Measurements from ENCODE around the gene AKAP13.
"Not testable (repeated sequence)": the region's sequence is repeated elsewhere in the genome, so short reads cannot be mapped to it uniquely, and the experiment has no call there.

The AKAP13 gene, protein sequence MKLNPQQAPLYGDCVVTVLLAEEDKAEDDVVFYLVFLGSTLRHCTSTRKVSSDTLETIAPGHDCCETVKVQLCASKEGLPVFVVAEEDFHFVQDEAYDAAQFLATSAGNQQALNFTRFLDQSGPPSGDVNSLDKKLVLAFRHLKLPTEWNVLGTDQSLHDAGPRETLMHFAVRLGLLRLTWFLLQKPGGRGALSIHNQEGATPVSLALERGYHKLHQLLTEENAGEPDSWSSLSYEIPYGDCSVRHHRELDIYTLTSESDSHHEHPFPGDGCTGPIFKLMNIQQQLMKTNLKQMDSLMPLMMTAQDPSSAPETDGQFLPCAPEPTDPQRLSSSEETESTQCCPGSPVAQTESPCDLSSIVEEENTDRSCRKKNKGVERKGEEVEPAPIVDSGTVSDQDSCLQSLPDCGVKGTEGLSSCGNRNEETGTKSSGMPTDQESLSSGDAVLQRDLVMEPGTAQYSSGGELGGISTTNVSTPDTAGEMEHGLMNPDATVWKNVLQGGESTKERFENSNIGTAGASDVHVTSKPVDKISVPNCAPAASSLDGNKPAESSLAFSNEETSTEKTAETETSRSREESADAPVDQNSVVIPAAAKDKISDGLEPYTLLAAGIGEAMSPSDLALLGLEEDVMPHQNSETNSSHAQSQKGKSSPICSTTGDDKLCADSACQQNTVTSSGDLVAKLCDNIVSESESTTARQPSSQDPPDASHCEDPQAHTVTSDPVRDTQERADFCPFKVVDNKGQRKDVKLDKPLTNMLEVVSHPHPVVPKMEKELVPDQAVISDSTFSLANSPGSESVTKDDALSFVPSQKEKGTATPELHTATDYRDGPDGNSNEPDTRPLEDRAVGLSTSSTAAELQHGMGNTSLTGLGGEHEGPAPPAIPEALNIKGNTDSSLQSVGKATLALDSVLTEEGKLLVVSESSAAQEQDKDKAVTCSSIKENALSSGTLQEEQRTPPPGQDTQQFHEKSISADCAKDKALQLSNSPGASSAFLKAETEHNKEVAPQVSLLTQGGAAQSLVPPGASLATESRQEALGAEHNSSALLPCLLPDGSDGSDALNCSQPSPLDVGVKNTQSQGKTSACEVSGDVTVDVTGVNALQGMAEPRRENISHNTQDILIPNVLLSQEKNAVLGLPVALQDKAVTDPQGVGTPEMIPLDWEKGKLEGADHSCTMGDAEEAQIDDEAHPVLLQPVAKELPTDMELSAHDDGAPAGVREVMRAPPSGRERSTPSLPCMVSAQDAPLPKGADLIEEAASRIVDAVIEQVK (N-terminal part only)

DNA sequence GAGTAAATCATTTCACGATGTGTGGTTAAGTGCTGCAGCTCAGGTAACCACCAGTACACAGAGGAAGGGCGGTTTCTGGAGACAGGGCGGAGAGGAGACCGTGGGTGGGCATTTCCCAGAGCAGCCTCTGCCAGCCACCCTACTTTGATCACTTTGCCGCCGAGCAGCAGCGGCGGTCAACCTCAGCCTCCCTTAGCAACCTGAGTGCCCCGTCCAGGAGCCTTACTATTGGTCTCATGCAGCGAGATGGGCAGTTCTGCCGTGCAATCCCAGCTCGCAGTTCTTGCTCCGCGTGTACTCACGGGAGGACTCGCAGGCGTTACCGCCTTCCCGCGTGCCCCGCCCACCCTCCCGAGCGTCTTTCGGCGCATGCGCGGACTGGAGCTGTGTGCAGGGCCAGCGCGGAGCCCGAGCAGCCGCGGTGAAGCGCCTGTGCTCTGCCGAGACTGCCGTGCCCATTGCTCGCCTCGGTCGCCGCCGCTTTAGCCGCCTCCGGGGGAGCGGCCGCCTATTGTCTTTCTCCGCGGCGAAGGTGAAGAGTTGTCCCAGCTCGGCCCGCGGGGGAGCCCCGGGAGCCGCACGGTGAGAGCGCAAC, at the start of gene AKAP13:
AKAP13 (plus strand) TSS at position 387 of the 595 bp plus-strand sequence. CDS start 105,118 bp downstream, outside the sequence.
- no peak for TF ChIP-seq JUND (IDR thresholded peaks at IDR 0.05; ENCODE audit: low read depth)
- in situ Hi-C loops (cut with HindIII; ENCODE audit: low pct_unique_long_range_greater_than_20kb, low sequenced_read_pairs), result no loop called here
- DNase-seq (ENCODE audit: low read depth in 1 of 2, low spot score in 1 of 2), result peak; percentile 93 to 99

DNA sequence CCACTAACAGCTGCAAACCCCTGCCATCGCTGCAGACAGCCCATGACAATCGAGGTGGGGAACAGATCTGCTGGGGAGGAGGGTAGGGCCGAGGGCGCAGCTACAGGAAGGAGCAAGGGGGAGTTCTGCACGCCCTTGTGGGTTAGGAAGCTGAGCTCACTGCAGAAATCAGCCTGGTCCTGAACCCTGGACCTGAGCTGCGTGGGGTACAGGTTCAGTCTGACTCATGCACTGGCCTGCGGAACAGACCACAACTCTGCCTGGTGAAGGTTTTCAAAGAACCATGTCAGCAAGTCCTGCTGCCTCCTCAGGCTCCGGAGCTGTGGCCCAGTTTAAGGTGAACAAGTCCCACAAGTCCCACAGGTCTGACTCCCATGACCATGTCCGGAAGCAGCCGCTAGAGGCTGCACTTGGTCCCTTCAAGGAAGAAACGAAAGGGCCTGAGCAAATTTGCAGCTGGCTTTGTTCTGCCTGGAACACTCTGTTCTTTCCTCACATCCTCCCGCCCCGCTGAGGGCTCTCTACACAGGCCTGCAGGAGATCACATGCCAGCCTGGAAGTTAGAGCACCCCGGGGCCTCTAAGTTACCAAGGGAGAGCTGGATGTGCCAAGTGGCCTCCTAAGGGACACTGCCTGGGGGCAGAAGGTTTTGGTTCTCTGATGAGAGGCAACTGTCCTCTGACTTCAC, 49.4 kb upstream of the AKAP13 start:
- DNase-seq (ENCODE audit: low read depth in 1 of 2, low spot score in 1 of 2), result peak; percentile 40 to 96
- in situ Hi-C loops (cut with HindIII; ENCODE audit: low pct_unique_long_range_greater_than_20kb, low sequenced_read_pairs), result no loop called here
- no peak for TF ChIP-seq JUND (IDR thresholded peaks at IDR 0.05; ENCODE audit: low read depth)

DNA sequence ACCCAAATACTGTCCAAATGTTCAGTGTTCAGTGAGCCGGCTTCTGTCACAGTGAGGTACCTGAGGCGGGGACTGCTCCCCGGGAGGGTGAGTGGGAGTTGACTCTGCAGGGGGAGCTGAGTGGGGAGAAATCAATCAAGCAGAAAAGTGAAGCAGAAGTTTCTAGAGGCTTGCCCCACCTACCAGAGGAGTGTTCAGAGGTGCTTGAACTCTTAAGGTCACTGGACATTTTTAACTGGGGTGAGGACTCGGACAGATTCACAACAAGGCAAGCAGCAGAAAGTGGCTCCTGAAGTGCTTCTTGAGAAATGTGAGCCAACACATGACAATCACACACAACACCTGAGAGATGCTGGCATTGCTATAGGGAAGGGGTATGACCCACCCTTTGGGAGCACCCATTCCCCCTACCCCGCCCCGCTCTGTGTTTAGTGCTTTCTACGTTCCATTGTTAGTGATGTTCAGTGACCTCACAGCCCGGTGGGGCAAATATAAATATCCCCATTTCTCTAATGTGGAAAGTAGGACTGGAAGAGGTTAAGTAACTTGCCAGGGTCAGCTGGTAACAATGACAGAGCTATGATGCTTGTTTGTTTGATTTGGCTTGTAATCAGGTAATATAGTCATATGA, 48.6 kb upstream of the AKAP13 start:
- TF ChIP-seq JUND (IDR thresholded peaks at IDR 0.05; ENCODE audit: low read depth), result no peak
- in situ Hi-C loops (cut with HindIII; ENCODE audit: low pct_unique_long_range_greater_than_20kb, low sequenced_read_pairs), result no loop called here
- no peak for DNase-seq (ENCODE audit: low read depth in 1 of 2, low spot score in 1 of 2)

DNA sequence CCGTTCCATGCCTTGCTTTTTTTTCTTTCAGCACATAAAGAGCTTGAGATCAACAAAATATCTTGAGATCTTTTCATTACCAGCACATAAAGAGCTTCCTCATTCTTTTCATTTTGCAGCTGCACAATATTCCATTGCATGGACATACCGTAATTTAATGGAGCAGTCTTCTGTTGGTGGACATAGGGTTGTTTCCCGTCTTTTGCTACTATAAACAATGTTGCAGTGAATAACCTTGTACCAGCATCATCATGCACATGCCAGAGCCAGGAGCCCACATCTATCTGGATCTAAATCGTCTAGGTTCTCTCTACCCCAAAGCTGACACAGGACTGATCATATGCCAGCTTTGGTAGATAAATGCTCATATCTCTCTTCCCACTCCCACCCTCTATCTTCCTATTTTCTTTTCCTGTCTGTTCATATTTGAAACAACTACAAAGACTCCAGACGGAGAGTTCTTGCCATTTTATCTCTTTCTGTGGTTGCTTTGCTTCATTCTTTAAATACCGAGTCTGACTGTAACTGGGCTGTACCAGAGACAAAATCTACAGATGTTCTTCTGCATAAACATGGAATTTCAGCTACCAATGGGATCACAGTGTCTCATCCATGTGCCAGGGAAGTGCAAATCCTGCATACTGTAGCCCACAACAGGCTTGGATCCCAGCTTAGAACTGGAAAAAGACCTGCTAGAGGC, 47.1 kb upstream of the AKAP13 start:
- no peak for DNase-seq (ENCODE audit: low read depth in 1 of 2, low spot score in 1 of 2)
- in situ Hi-C loops (cut with HindIII; ENCODE audit: low pct_unique_long_range_greater_than_20kb, low sequenced_read_pairs), result no loop called here
- TF ChIP-seq JUND (IDR thresholded peaks at IDR 0.05; ENCODE audit: low read depth), result no peak

DNA sequence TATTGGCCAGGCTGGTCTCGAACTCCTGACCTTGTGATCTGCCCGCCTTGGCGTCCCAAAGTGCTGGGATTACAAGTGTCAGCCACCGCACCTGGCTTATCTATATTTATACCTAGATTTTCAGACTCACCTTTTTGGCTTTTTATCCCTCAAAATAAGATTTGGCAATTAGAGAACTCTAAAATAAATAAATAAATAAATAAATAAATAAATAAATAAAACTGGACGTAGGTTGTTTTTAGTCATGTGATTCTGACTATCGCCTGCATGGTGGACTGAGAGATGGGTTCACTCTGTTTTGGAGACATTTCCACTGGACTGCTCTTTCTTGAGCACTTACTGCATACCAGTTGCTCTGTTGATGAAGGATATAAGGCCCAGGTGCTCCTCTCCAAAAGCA, 46.2 kb upstream of the AKAP13 start:
- in situ Hi-C loops (cut with HindIII; ENCODE audit: low pct_unique_long_range_greater_than_20kb, low sequenced_read_pairs), result no loop called here
- DNase-seq (ENCODE audit: low read depth in 1 of 2, low spot score in 1 of 2), result no peak
- TF ChIP-seq JUND (IDR thresholded peaks at IDR 0.05; ENCODE audit: low read depth), result no peak

DNA sequence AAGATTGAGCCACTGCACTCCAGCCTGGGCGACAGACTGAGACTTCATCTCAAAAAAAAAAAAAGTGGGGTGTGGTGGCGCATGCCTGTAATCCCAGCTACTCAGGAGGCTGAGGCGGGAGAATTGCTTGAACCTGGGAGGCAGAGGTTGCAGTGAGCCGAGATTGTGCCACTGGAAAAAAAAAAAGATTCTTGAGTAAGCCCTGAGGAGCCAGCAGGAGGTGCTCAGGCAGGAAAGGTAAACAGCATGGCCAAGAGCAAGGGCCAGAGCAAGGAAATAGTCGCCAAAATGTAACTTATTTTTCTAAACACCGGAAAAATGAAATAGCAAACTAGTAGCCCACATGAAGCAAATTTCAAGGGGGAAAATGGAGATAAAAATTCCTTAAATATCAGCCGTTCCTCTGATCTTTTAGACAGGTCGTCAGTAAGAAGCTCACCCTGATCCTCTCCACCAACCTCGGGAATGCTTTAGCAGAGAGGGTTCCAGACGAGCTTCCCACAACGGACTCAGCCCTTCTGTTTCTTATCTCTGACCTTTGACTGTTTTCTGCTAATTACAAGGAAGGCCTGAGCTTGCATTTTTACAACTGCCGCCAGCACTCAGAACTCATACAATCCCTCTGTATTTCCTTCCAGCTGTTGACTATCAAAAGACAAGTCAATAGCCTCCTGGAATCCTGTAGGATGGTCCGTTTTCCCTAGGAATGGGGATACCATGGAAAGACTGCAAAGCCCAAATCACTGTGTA, 45.0 kb upstream of the AKAP13 start:
- no peak for DNase-seq (ENCODE audit: low read depth in 1 of 2, low spot score in 1 of 2)
- in situ Hi-C loops (cut with HindIII; ENCODE audit: low pct_unique_long_range_greater_than_20kb, low sequenced_read_pairs), result no loop called here
- TF ChIP-seq JUND (IDR thresholded peaks at IDR 0.05; ENCODE audit: low read depth), result no peak

DNA sequence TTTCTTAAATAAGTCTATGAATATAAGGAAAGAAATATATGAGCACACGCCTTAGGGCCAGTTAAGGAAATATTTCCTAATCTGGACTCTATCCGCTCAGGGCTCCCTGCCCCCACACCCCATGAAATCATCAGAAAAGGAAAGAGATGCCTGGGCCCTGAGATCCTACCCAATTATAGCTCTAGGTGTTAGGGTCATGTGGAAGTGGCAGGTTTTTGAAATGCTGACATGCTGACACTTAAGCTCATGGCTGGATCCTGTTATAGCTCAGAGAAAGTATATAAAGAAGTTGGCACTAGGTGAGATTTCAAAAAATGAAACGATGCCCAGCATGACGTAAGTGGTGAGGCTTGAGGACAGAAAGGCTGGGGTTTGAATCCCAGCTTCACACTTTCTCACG, 43.5 kb upstream of the AKAP13 start:
- TF ChIP-seq JUND (IDR thresholded peaks at IDR 0.05; ENCODE audit: low read depth), result no peak
- no peak for DNase-seq (ENCODE audit: low read depth in 1 of 2, low spot score in 1 of 2)
- in situ Hi-C loops (cut with HindIII; ENCODE audit: low pct_unique_long_range_greater_than_20kb, low sequenced_read_pairs), result no loop called here

DNA sequence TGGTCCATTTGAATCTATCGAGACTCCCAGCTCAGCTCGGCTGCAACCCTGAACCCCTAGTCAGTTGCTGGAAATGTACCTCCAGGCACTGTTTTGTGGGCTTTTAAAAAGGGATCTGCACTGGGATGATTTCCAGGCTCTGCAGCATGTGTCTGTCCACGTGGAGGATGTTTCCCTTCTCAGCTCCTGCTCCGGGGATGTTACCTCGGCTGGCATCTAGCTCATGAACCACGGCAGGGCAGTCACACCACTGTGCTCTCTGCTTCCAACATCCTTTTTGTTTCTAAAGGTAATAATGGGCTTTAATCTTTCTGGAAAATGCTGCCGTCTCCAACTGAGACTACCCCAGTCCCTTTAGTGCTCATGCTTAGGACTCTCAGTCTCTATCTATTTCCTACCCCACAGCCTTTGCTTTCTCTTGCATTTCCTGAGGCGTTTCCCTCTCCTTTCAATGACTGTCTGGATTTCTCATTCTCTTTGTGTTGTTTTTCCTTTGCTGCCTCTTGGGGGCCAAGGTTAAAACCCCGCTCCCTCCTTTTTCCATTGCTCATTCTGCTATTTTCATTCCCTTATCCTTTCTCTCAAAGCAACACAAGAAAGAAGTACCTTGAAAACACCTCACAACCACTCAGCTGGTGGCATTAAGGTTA, 42.9 kb upstream of the AKAP13 start:
- TF ChIP-seq JUND (IDR thresholded peaks at IDR 0.05; ENCODE audit: low read depth), result no peak
- in situ Hi-C loops (cut with HindIII; ENCODE audit: low pct_unique_long_range_greater_than_20kb, low sequenced_read_pairs), result no loop called here
- no peak for DNase-seq (ENCODE audit: low read depth in 1 of 2, low spot score in 1 of 2)

DNA sequence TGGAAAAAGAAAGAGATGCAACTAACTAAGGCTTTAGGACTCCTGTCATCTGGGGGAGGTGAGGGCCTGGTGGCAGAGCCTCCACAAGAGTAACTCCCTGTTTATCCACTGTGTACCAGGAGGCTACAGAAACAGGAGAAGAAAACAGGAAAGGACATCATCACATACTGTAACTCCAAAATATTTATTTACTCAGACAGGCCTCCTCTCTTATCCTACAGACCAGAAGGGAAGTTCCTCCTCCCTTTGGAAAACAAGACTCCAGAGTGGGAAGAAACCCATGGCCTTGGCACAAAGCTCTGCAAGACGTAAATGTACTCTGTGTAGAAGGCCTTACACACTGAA, 40.1 kb upstream of the AKAP13 start:
- in situ Hi-C loops (cut with HindIII; ENCODE audit: low pct_unique_long_range_greater_than_20kb, low sequenced_read_pairs), result no loop called here
- DNase-seq (ENCODE audit: low read depth in 1 of 2, low spot score in 1 of 2), result no peak
- no peak for TF ChIP-seq JUND (IDR thresholded peaks at IDR 0.05; ENCODE audit: low read depth)

DNA sequence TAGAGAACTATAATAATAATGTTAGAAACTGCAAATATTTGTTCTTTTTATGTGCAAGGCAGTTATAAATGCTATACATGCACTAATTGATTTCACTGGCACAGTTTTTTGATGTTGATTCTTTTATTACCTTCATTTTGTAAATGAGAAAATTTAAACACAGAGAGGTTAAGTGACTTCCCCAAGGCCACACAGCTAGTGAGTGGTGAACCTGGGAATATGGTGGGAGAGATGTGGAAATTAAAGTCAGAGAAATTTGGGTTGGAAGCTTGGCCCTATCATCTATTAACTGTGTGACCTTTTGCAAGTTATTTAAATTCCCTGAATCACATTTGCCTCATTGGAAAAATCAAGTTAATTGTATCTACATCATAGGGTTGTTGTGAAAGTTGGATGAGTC, 39.6 kb upstream of the AKAP13 start:
- in situ Hi-C loops (cut with HindIII; ENCODE audit: low pct_unique_long_range_greater_than_20kb, low sequenced_read_pairs), result no loop called here
- no peak for DNase-seq (ENCODE audit: low read depth in 1 of 2, low spot score in 1 of 2)
- TF ChIP-seq JUND (IDR thresholded peaks at IDR 0.05; ENCODE audit: low read depth), result no peak

DNA sequence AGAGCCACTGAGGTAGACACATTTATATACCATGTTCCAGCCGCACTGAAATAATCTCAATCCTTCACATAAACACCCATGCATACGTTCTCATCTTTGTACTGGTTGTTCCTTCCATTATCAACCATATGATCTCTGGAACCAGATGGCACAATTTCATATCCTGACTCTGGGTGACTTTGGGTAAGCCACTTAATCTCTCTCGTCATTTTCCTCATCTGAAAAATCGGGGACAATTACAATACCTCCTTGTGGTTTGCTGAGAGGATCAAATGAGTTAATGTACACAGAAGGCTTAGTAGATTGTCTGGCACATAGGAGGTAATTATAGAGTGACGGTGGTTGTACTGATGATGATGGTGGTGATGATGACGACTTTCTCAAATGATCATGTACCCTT, 38.2 kb upstream of the AKAP13 start:
- DNase-seq (ENCODE audit: low read depth in 1 of 2, low spot score in 1 of 2); in situ Hi-C loops (cut with HindIII; ENCODE audit: low pct_unique_long_range_greater_than_20kb, low sequenced_read_pairs): not testable (repeated sequence)

DNA sequence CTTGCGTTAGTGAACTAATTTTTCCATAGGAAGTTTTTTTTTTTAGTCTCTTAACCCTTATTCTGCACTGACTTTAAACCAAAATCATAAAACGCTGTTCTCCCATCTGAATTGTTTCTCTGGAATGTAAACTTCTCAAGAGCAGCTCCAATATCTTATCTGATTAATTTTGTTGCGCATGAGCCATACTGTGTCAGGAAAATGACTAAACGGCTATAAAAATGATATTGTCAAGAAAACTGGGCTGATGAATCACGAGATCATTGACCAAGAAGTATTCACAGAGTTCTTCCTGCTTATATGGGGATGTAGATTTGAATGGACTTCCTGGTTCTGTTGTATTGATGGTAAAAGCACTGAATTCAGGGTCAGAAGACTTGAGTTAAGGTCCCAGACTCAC, 37.0 kb upstream of the AKAP13 start:
- DNase-seq (ENCODE audit: low read depth in 1 of 2, low spot score in 1 of 2); in situ Hi-C loops (cut with HindIII; ENCODE audit: low pct_unique_long_range_greater_than_20kb, low sequenced_read_pairs): not testable (repeated sequence)

DNA sequence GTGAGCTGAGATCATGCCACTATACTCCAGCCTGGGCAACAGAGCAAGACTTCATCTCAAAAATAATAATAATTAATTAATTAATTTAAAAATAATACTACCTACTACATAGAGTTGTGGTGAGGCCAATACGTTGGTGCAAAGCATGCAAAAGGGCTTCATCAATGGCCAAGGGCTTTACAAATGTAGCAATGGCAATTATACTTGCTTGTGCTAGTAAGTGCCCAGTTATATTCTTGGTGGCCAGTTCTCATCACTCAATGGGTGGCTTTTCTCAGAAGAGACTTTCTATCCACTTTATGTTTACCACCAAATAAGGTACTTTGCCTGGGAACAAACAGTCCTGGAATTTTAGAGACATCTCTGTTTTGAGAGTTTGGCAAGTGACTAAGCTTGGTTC, 36.2 kb upstream of the AKAP13 start:
- in situ Hi-C loops (cut with HindIII; ENCODE audit: low pct_unique_long_range_greater_than_20kb, low sequenced_read_pairs); DNase-seq (ENCODE audit: low read depth in 1 of 2, low spot score in 1 of 2): not testable (repeated sequence)

DNA sequence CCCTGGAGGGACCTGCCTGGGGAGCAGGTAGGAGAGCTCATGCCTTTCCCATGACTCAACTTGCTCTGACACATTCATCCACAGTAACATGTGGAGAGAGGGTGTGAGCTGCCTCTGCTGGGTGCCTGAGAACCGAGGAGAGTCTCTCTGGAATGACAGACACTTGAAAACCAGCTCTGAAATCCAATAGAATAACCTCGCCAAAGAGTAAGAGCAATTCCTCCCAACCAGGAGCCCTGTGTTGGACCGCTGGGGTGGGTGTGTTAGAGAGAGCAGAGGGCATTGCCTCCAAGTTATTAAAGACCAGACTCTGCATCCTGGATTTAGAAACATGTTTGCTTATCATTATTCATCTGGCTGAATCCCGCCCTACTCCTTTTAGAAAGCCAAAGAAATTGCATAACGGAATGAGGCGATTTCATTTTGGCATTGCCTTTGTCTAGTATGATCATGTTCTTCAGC, 35.7 kb upstream of the AKAP13 start:
- in situ Hi-C loops (cut with HindIII; ENCODE audit: low pct_unique_long_range_greater_than_20kb, low sequenced_read_pairs); DNase-seq (ENCODE audit: low read depth in 1 of 2, low spot score in 1 of 2): not testable (repeated sequence)
